ENCODE data around the gene FCN2.

DNA sequence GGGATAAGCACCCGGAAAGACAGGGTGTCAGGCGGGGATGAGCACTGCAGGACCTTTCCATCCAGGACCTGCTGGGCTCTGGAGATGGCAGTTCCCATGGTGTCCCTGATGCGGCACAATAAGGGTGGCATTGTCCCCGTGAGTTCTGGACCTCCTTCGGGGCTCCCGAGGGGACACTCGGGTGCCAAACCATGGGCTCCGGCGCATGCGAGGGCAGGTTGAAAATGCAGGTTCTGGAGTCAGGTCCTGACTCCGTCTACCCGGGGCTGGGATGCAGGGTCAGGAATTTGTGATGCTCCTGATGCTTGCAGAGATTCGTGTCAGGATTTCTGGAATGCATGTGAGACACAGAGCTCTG is 682 bp downstream of the FCN2 start:
- TF ChIP-seq, protein P1, sequence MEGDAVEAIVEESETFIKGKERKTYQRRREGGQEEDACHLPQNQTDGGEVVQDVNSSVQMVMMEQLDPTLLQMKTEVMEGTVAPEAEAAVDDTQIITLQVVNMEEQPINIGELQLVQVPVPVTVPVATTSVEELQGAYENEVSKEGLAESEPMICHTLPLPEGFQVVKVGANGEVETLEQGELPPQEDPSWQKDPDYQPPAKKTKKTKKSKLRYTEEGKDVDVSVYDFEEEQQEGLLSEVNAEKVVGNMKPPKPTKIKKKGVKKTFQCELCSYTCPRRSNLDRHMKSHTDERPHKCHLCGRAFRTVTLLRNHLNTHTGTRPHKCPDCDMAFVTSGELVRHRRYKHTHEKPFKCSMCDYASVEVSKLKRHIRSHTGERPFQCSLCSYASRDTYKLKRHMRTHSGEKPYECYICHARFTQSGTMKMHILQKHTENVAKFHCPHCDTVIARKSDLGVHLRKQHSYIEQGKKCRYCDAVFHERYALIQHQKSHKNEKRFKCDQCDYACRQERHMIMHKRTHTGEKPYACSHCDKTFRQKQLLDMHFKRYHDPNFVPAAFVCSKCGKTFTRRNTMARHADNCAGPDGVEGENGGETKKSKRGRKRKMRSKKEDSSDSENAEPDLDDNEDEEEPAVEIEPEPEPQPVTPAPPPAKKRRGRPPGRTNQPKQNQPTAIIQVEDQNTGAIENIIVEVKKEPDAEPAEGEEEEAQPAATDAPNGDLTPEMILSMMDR (IDR thresholded peaks at IDR 0.05): no peak
- no peak for TF ChIP-seq ZFX (IDR thresholded peaks at IDR 0.05; ENCODE audit: borderline replicate concordance)
